HEK293 (cell line): ENCODE data around the gene CPAMD8.

Source experiments
- CTCF ChIA-PET: fragments of 350-600 bp; formaldehyde crosslinking; extraction: SDS; loops from one replicate; lab custom pipeline; 2021; ENCODE audit warnings: antibody characterized with exemption; lab: Yijun Ruan, JAX
- POLR2A ChIA-PET: fragments of 300-600 bp; formaldehyde crosslinking; extraction: SDS; loops from one replicate; lab custom pipeline; 2020; ENCODE audit warnings: antibody characterized with exemption, inconsistent platforms; lab: Yijun Ruan, JAX
- H3K27ac ChIP-seq: fragments of 200-500 bp; sonication (Bioruptor generic); 2 replicates; pipeline ENCODE4 v1.5.1; 2014; ENCODE audit warnings: low read depth, low read length, control low read depth, inconsistent platforms; ENCODE audit errors: extremely low read depth
- H3K36me3 ChIP-seq, 2 experiments: fragments of 200-500 bp in 1 of 2; sonication (Bioruptor generic) in 1 of 2; 1 replicate in 1 of 2; 2 replicates in 1 of 2; pipeline ENCODE4 v1.5.1; 2014 to 2017; ENCODE audit warnings: inconsistent platforms in 2 of 2, low read length in 2 of 2; ENCODE audit not compliant: control insufficient read depth in 2 of 2, insufficient read depth in 1 of 2
- H3K4me1 ChIP-seq: fragments of 200-500 bp; sonication (Bioruptor generic); 2 replicates; pipeline ENCODE4 v1.5.1; 2014; ENCODE audit warnings: mild to moderate bottlenecking, low read length, inconsistent platforms; ENCODE audit not compliant: control insufficient read depth, insufficient read depth
- H3K4me3 ChIP-seq: 2 replicates; pipeline ENCODE4 v1.5.1; 2011; ENCODE audit warnings: low read depth, mild to moderate bottlenecking, control low read depth, low read length, moderate library complexity
- H3K9me3 ChIP-seq: fragments of 200-500 bp; sonication (Bioruptor generic); 2 replicates; pipeline ENCODE4 v1.5.1; 2014; ENCODE audit warnings: low read depth, low read length, inconsistent platforms; ENCODE audit not compliant: control insufficient read depth, insufficient read depth
- EGR2 ChIP-seq: fragments of 450-650 bp; formaldehyde crosslinking; IDR thresholded peaks from 2 replicates; pipeline ENCODE4 v1.5.1; 2016; ENCODE audit warnings: low read depth, missing biosample characterization, missing genetic modification characterization
- GLIS1 ChIP-seq: fragments of 450-650 bp; formaldehyde crosslinking; IDR thresholded peaks from 2 replicates; pipeline ENCODE4 v1.5.1; 2016; ENCODE audit warnings: missing biosample characterization, missing genetic modification characterization
- GLIS2 ChIP-seq: fragments of 450-650 bp; formaldehyde crosslinking; IDR thresholded peaks from 2 replicates; pipeline ENCODE4 v1.5.1; 2016; ENCODE audit warnings: missing biosample characterization, missing genetic modification characterization
- KLF1 ChIP-seq: fragments of 450-650 bp; formaldehyde crosslinking; IDR thresholded peaks from 2 replicates; pipeline ENCODE4 v1.5.1; 2016; ENCODE audit warnings: missing biosample characterization, missing genetic modification characterization
- KLF10 ChIP-seq: fragments of 450-650 bp; IDR thresholded peaks from 2 replicates; pipeline ENCODE4 v1.5.1; 2018; ENCODE audit warnings: missing biosample characterization, mild to moderate bottlenecking, missing genetic modification characterization
- PATZ1 ChIP-seq: fragments of 450-650 bp; formaldehyde crosslinking; IDR thresholded peaks from 2 replicates; pipeline ENCODE4 v1.5.1; 2016; ENCODE audit warnings: missing biosample characterization, missing genetic modification characterization
- PRDM4 ChIP-seq: fragments of 450-650 bp; formaldehyde crosslinking; IDR thresholded peaks from 2 replicates; pipeline ENCODE4 v1.5.1; 2017; ENCODE audit warnings: missing biosample characterization, missing genetic modification characterization
- TRIM28 ChIP-seq: IDR thresholded peaks from 2 replicates; pipeline ENCODE4 v1.6.1; 2011; ENCODE audit warnings: low read length, control low read depth, borderline replicate concordance
- ZBTB26 ChIP-seq: fragments of 450-650 bp; formaldehyde crosslinking; optimal IDR thresholded peaks from 2 replicates; pipeline ENCODE3; 2016; ENCODE audit warnings: missing biosample characterization, mild to moderate bottlenecking, missing genetic modification characterization
- ZBTB49 ChIP-seq: fragments of 450-650 bp; formaldehyde crosslinking; IDR thresholded peaks from 2 replicates; pipeline ENCODE4 v1.5.1; 2016; ENCODE audit warnings: missing biosample characterization, missing genetic modification characterization, low read depth
- ZFHX2 ChIP-seq: fragments of 450-650 bp; formaldehyde crosslinking; conservative IDR thresholded peaks from 2 replicates; pipeline ENCODE4 v1.5.1; 2016; ENCODE audit warnings: missing biosample characterization, missing genetic modification characterization
- ZFP37 ChIP-seq: fragments of 450-650 bp; formaldehyde crosslinking; IDR thresholded peaks from 2 replicates; pipeline ENCODE4 v1.5.1; 2016; ENCODE audit warnings: missing biosample characterization, missing genetic modification characterization
- ZIC2 ChIP-seq: fragments of 450-650 bp; formaldehyde crosslinking; IDR thresholded peaks from 2 replicates; pipeline ENCODE4 v1.5.1; 2016; ENCODE audit warnings: missing biosample characterization, missing genetic modification characterization
- ZNF133 ChIP-seq: fragments of 450-650 bp; formaldehyde crosslinking; IDR thresholded peaks from 2 replicates; pipeline ENCODE4 v1.5.1; 2016; ENCODE audit warnings: missing biosample characterization, missing genetic modification characterization
- ZNF2 ChIP-seq: fragments of 450-650 bp; formaldehyde crosslinking; IDR thresholded peaks from 2 replicates; pipeline ENCODE4 v1.5.1; 2016; ENCODE audit warnings: missing biosample characterization, missing genetic modification characterization
- ZNF302 ChIP-seq: fragments of 450-650 bp; formaldehyde crosslinking; IDR thresholded peaks from 2 replicates; pipeline ENCODE4 v1.5.1; 2016; ENCODE audit warnings: missing biosample characterization, missing genetic modification characterization, low read depth
- ZNF335 ChIP-seq: fragments of 450-650 bp; formaldehyde crosslinking; conservative IDR thresholded peaks from 2 replicates; pipeline ENCODE4 v1.5.1; 2016; ENCODE audit warnings: missing biosample characterization, missing genetic modification characterization
- ZNF341 ChIP-seq: fragments of 450-650 bp; formaldehyde crosslinking; IDR thresholded peaks from 2 replicates; pipeline ENCODE4; 2016; ENCODE audit warnings: low read depth, missing biosample characterization, missing genetic modification characterization
- ZNF561 ChIP-seq: fragments of 450-650 bp; IDR thresholded peaks from 2 replicates; pipeline ENCODE4 v1.5.1; 2018; ENCODE audit warnings: missing biosample characterization, missing genetic modification characterization, borderline replicate concordance
- ZNF600 ChIP-seq: fragments of 450-650 bp; formaldehyde crosslinking; IDR thresholded peaks from 2 replicates; pipeline ENCODE4 v1.5.1; 2016; ENCODE audit warnings: missing biosample characterization, missing genetic modification characterization
- ZNF624 ChIP-seq: fragments of 450-650 bp; formaldehyde crosslinking; IDR thresholded peaks from 2 replicates; pipeline ENCODE4 v1.5.1; 2017; ENCODE audit warnings: missing biosample characterization, missing genetic modification characterization
- ZNF639 ChIP-seq: fragments of 450-650 bp; formaldehyde crosslinking; IDR thresholded peaks from 2 replicates; pipeline ENCODE4 v1.5.1; 2016; ENCODE audit warnings: missing biosample characterization, missing genetic modification characterization
- ZNF664 ChIP-seq: fragments of 450-650 bp; formaldehyde crosslinking; IDR thresholded peaks from 2 replicates; pipeline ENCODE4 v1.5.1; 2016; ENCODE audit warnings: missing biosample characterization, missing genetic modification characterization
- ZNF704 ChIP-seq: fragments of 450-650 bp; formaldehyde crosslinking; IDR thresholded peaks from 2 replicates; pipeline ENCODE4 v1.5.1; 2016; ENCODE audit warnings: missing biosample characterization, missing genetic modification characterization
- ZNF777 ChIP-seq: fragments of 450-650 bp; formaldehyde crosslinking; IDR thresholded peaks from 2 replicates; pipeline ENCODE4 v1.5.1; 2017; ENCODE audit warnings: missing biosample characterization, missing genetic modification characterization, borderline replicate concordance
- ZNF843 ChIP-seq: fragments of 450-650 bp; formaldehyde crosslinking; IDR thresholded peaks from 2 replicates; pipeline ENCODE4 v1.5.1; 2016; ENCODE audit warnings: missing biosample characterization, missing genetic modification characterization
- ZSCAN30 ChIP-seq: fragments of 450-650 bp; IDR thresholded peaks from 2 replicates; pipeline ENCODE4 v1.5.1; 2018; ENCODE audit warnings: missing biosample characterization, mild to moderate bottlenecking, missing genetic modification characterization, moderate library complexity

CPAMD8 gene

GRCh38 chr19:16896146-16897028 is 130.2 kb downstream of the CPAMD8 start:
- Histone ChIP-seq H3K4me1 (no peaks in the 10 kb centered on the region), H3K27ac (no peak overlapping the region), H3K36me3 (no peaks in the 10 kb centered on the region), H3K4me3 (peak overlapping the region; percentile 44), H3K9me3 (no peaks in the 10 kb centered on the region)
- POLR2A ChIA-PET, result no interaction called here
- CTCF ChIA-PET, result no interaction called here
- TF ChIP-seq GLIS2 (tag by site-specific recombination), result peak; percentile 51; the same call in 1 of the 2 replicates
- peak; percentile 75 for TF ChIP-seq ZNF335 (tag by site-specific recombination)
- no peak; the same call in 1 of the 2 replicates for TF ChIP-seq EGR2
- TF ChIP-seq ZNF704 (tag by site-specific recombination), result no peak
- TF ChIP-seq ZNF561 (tag by site-specific recombination), result 0 out of 2 replicates have a peak, but pooled peaks have one; percentile 27
- no peak for TF ChIP-seq ZFP37
- TF ChIP-seq ZNF133 (tag by site-specific recombination), result no peak
- 0 out of 2 replicates have a peak, but pooled peaks have one; percentile 18 for TF ChIP-seq ZNF777 (tag by site-specific recombination)
- TF ChIP-seq PATZ1, result peak; percentile 24; the same call in 1 of the 2 replicates
- peak; percentile 64 for TF ChIP-seq KLF1
- no peak for TF ChIP-seq ZNF2
- TF ChIP-seq GLIS1 (tag by site-specific recombination), result peak; percentile 73
- peak; percentile 24; the same call in 1 of the 2 replicates for TF ChIP-seq PRDM4 (tag by site-specific recombination)
- no peak for TF ChIP-seq ZNF302 (tag by site-specific recombination)
- peak; percentile 16 for TF ChIP-seq ZBTB26 (tag by site-specific recombination)
- TF ChIP-seq ZFHX2, result 0 out of 2 replicates have a peak, but pooled peaks have one; percentile 13
- no peak for TF ChIP-seq ZNF624
- no peak for TF ChIP-seq ZNF639 (tag by site-specific recombination)
- no peak for TF ChIP-seq ZNF843 (tag by site-specific recombination)
- no peak for TF ChIP-seq ZNF600 (tag by site-specific recombination)
- TF ChIP-seq ZIC2 (tag by site-specific recombination), result peak; percentile 51
- peak; percentile 68; the same call in 1 of the 2 replicates for TF ChIP-seq ZNF341 (tag by site-specific recombination)
- no peak for TF ChIP-seq TRIM28
- TF ChIP-seq KLF10 (tag by site-specific recombination), result peak; percentile 49; the same call in 1 of the 2 replicates
- TF ChIP-seq ZBTB49 (tag by site-specific recombination), result no peak
- no peak for TF ChIP-seq ZSCAN30
- no peak for TF ChIP-seq ZNF664 (tag by site-specific recombination)
